BJ (cell line): ENCODE data around the gene GNAS-AS1. TPM values are rescaled to one million over a fixed set of nuclear protein-coding genes. Genes with fewer than 3 reads are reported as not detected.
A peak's percentile ranks its signal among the peaks of the same experiment; 100 is the strongest.

Experiments
- CTCF ChIA-PET: fragments of 350-600 bp; formaldehyde crosslinking; extraction: SDS; loops from one replicate; lab custom pipeline; 2021; ENCODE audit warnings: antibody characterized with exemption, inconsistent platforms; lab: Yijun Ruan, JAX
- POLR2A ChIA-PET: fragments of 300-600 bp; sonication (Branson Sonifier 250); formaldehyde crosslinking; extraction: SDS; loops from one replicate; lab custom pipeline; 2021; ENCODE audit warnings: antibody characterized with exemption; lab: Charles Lee
- DNase-seq: peaks from one replicate; pipeline ENCODE4 v3.0.0-alpha.2; 2011; ENCODE audit warnings: low read depth
- H3K27me3 ChIP-seq: 2 replicates; pipeline ENCODE4 v1.6.0; 2011; ENCODE audit warnings: low read length; ENCODE audit not compliant: control insufficient read depth, insufficient read depth
- H3K36me3 ChIP-seq: 2 replicates; pipeline ENCODE4 v1.5.1; 2011; ENCODE audit warnings: low read length; ENCODE audit not compliant: control insufficient read depth, insufficient read depth
- H3K4me3 ChIP-seq: 2 replicates; pipeline ENCODE4 v1.5.1; 2011; ENCODE audit warnings: low read depth, mild to moderate bottlenecking, control low read depth, low read length
- polyA plus RNA-seq: library from polyadenylated mRNA; depleted of rRNA; stranded (reverse); fragments of >200 nt; gene quantifications from 2 replicates; pipeline ENCODE4 v1.2.3, GENCODE V29; 2011
- TF ChIP-seq, protein P1 (sequence below): IDR thresholded peaks from 2 replicates; pipeline ENCODE4 v1.5.1; 2011; ENCODE audit warnings: low read depth, mild to moderate bottlenecking, control low read depth, inconsistent platforms, low read length, moderate library complexity; ENCODE audit not compliant: insufficient read depth

GNAS-AS1 gene
- polyA plus RNA-seq, 1 experiment = 0.45 TPM

DNA sequence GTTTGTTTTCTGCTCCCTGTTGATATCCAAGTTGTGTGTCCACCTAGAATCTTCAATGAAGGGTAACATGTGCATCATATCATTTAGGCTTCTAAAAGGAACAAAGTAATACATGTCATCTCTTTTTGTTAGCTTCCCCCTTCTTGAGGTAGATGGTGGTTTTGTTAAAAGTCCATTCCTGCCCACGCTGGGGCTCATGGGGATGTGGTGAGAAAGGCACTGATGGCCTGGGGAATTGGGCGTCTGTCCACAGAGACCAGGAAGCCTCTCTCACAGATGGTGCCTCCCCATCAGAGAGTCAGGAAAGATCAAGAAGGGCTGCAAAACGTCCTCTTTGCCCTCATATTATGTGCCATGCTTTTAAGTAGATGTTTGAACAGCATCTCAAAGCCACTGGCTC, 34.3 kb upstream of the GNAS-AS1 start:
- ChIA-PET CTCF (no interaction called here), POLR2A (no interaction called here)
- Histone ChIP-seq H3K36me3 (no peaks in the 10 kb centered on the region), H3K27me3 (peaks cover 2% of the 10 kb centered on the region), H3K4me3 (no peak overlapping the region)
- TF ChIP-seq, protein P1, sequence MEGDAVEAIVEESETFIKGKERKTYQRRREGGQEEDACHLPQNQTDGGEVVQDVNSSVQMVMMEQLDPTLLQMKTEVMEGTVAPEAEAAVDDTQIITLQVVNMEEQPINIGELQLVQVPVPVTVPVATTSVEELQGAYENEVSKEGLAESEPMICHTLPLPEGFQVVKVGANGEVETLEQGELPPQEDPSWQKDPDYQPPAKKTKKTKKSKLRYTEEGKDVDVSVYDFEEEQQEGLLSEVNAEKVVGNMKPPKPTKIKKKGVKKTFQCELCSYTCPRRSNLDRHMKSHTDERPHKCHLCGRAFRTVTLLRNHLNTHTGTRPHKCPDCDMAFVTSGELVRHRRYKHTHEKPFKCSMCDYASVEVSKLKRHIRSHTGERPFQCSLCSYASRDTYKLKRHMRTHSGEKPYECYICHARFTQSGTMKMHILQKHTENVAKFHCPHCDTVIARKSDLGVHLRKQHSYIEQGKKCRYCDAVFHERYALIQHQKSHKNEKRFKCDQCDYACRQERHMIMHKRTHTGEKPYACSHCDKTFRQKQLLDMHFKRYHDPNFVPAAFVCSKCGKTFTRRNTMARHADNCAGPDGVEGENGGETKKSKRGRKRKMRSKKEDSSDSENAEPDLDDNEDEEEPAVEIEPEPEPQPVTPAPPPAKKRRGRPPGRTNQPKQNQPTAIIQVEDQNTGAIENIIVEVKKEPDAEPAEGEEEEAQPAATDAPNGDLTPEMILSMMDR = no peak
- no peak for DNase-seq

DNA sequence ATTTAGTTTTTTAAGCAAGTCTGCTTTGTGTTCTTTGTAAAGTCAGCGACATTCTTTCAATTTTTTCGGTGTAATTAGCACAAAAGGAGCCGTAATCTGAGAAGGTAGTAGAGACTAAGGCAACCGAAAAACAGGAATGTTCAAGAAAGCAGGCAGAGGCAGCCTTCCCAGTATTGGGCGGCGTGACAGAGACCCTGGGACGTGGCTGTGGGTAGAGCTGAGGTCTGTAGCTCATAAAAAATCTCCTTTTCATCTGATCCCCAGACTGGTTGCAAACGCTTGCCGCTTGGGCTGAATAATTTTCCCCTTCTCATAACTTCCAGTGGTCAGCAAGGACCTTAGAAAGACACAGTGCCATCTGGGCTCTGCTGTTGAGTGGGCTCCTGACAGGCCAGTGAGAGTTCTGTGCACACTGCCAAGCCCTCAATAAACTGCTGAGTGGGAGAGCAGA, 32.6 kb upstream of the GNAS-AS1 start:
- DNase-seq = peak; percentile 76
- ChIA-PET CTCF (interaction anchor here (0.7 to 2.5 kb wide), 7 partner anchors 13 to 340 kb away, joined by 3 to 15 read pairs (median 3); partner anchors contain the start of gene GNAS), POLR2A (interaction anchor here (0.6 to 0.7 kb wide), 3 partner anchors 54 to 290 kb away, joined by 3 to 4 read pairs (median 3); no protein-coding TSS in a partner anchor)

DNA sequence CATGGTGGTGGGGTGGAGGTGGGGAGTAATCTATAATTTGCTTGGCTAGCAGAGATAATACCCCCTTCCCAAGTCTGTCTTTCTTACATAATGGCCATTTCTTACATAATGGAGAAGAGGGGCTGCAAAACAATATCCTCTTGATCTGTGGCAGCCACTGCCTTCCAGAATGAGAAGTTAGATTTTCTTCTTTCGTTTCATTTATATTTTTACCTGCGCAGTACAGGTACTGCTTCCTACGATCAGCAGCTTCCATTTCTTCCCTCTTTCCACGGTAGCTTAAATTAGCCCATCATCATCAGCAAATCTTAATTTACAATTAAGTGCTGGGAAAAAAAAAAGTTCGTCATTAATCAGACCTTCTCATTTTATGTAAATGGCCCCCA, 32.0 kb upstream of the GNAS-AS1 start:
- CTCF ChIA-PET = interaction anchor here (0.7 to 2.5 kb wide), 5 partner anchors 13 to 177 kb away, joined by 3 to 15 read pairs (median 4); partner anchors contain the start of gene GNAS
- POLR2A ChIA-PET = interaction anchor here (0.7 kb wide), 1 partner anchor 290 kb away, joined by 3 read pairs; no protein-coding TSS in a partner anchor
- no peak overlapping the region for H3K4me3 ChIP-seq
- TF ChIP-seq, protein P1 = no peak
- H3K27me3 ChIP-seq = peaks cover 2% of the 10 kb centered on the region
- no peak for DNase-seq
- no peaks in the 10 kb centered on the region for H3K36me3 ChIP-seq

More for the DNA sequence above, 32.6 kb upstream of the GNAS-AS1 start:
- Histone ChIP-seq H3K4me3 (no peak overlapping the region), H3K27me3 (peaks cover 2% of the 10 kb centered on the region), H3K36me3 (no peaks in the 10 kb centered on the region)
- TF ChIP-seq, protein P1 = no peak

DNA sequence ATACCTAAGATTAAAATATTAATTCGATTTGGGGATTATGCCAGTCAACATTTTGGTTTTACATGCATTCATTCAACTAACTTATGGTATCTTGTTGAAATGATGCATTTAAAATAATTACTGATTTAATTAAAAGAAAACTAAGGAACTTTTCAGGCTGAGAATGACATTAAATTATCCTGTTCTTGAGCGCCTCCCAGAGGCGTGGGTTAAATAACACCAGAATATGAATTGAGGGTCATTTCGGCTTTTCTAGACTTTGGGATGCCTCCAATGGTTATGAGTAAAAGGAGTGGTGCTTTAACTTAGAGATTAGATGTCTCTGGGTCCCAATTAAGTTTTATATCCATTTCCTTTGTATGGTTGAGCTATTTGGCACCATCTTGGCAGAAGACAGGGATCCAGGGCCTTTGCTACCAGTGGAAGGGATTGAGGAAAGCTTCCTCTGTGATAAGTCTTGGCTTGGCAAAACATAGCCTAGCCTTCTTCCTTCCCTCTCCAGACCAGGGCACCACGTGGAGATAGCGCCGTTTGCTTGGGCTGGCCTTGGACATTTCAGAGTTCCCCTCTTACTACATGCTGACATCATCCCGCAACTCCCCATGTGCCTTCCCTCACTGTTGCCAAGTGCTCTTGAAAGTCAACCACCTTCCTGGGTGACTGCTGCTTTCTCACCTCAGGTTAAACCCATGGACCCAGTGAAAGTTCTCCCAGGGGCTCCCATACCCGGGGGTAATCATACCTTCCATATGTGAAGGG, 30.5 kb upstream of the GNAS-AS1 start:
- no peak for DNase-seq
- TF ChIP-seq, protein P1 = no peak
- ChIA-PET POLR2A (no interaction called here), CTCF (interaction anchor here (0.9 to 2.5 kb wide), 3 partner anchors 9 to 207 kb away, joined by 3 to 15 read pairs (median 4); no protein-coding TSS in a partner anchor)
- H3K27me3 ChIP-seq = peaks cover 2% of the 10 kb centered on the region
- no peaks in the 10 kb centered on the region for H3K36me3 ChIP-seq
- H3K4me3 ChIP-seq = no peak overlapping the region

DNA sequence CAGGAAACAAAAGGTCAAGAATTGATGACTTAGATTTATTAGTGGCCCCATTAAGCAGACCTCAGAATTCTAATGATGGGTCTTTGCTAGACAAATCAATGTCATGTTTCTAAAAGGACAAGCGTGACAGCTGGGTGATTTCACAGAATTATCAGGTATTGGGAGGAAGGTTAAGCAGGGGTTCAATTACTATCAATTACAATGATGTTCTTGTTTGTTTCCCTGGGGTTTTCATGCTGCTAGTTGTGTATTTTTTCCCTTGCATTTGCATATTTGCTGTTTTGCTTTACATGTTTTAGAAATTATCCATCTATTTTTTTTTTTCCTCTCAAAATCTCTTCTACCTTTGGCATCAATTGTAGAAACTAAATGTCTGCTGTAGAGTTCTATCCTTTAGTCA, 29.7 kb upstream of the GNAS-AS1 start:
- no peak overlapping the region for H3K4me3 ChIP-seq

More for the DNA sequence above, 29.7 kb upstream of the GNAS-AS1 start:
- TF ChIP-seq, protein P1 = no peak
- H3K36me3 ChIP-seq = no peaks in the 10 kb centered on the region
- H3K27me3 ChIP-seq = peaks cover 2% of the 10 kb centered on the region
- DNase-seq = no peak
- ChIA-PET CTCF (no interaction called here), POLR2A (no interaction called here)
